ENCODE measurements around the gene IQSEC1. TPM values are rescaled to one million over a fixed set of nuclear protein-coding genes. Genes with fewer than 3 reads are reported as not detected.

The IQSEC1 gene
- total and polyA plus RNA-seq, 2 of the 8 experiments (the other 6 are each of a cell fraction or from before 2014, with no cell fraction given) = 6.8 to 28.8 TPM

GRCh38 chr3:13120928-13121552 is 47.8 kb upstream of the IQSEC1 start:
- no peak overlapping the region for H2BK15ac ChIP-seq (ENCODE audit: low read length)
- H2BK5ac ChIP-seq (ENCODE audit: low read depth, low read length) = no peak overlapping the region
- H3K36me3 ChIP-seq (ENCODE audit: control insufficient read depth in 2 of 4, insufficient read depth in 4 of 4, low read length in 3 of 4) = no peaks in the 10 kb centered on the region
- no peak overlapping the region for H3K18ac ChIP-seq (ENCODE audit: extremely low read depth, low read length)
- no peak overlapping the region for H2AFZ ChIP-seq (ENCODE audit: low read length)
- H3K9ac ChIP-seq (replicated peaks in 1 of 4; ENCODE audit: extremely low read depth in 1 of 4, low read depth in 3 of 4, low read length in 3 of 4) = no peak overlapping the region; a peak in 1 of 7 replicates
- no peaks in the 10 kb centered on the region; a peak in 1 of 7 replicates for H3K4me1 ChIP-seq (replicated peaks in 1 of 4; ENCODE audit: control insufficient read depth in 3 of 4, insufficient read depth in 4 of 4, low read length in 3 of 4)
- no peak overlapping the region for H3K4me2 ChIP-seq (ENCODE audit: insufficient read depth in 1 of 2, low read depth in 2 of 2, low read length in 2 of 2)
- H2BK120ac ChIP-seq (replicated peaks; ENCODE audit: low read depth, low read length) = no peak overlapping the region
- H3K23ac ChIP-seq (ENCODE audit: insufficient read length) = no peak overlapping the region
- no peak overlapping the region; the same call in 1 of the 2 replicates for H4K8ac ChIP-seq (ENCODE audit: extremely low read depth, insufficient read depth, low read length)
- no peak overlapping the region for H4K91ac ChIP-seq (replicated peaks; ENCODE audit: insufficient read length, low read length)
- no peak for DNase-seq (ENCODE audit: low read depth in 1 of 2, low spot score in 2 of 2)
- H3K27me3 ChIP-seq (replicated peaks in 1 of 4; ENCODE audit: control insufficient read depth in 3 of 4, extremely low read depth in 1 of 4, insufficient read depth in 3 of 4, low read length in 3 of 4) = no peaks in the 10 kb centered on the region
- no peak overlapping the region for H3K4ac ChIP-seq (replicated peaks; ENCODE audit: insufficient read length, low read depth, low read length)
- H4K20me1 ChIP-seq (replicated peaks in 1 of 2; ENCODE audit: control insufficient read depth in 1 of 2, insufficient read depth in 2 of 2, low read length in 2 of 2) = peaks cover 0 to 3% of the 10 kb centered on the region in 2 experiments
- CTCF ChIA-PET (ENCODE audit: partially characterized antibody) = interaction anchor here (1.2 to 2.3 kb wide), 5 partner anchors 11 to 109 kb away, joined by 3 to 10 read pairs (median 6); no protein-coding TSS in a partner anchor
- H4K5ac ChIP-seq (ENCODE audit: insufficient read length, low read depth, low read length) = no peak overlapping the region
- no peaks in the 10 kb centered on the region for H3K9me3 ChIP-seq (ENCODE audit: insufficient read depth in 2 of 2, low read depth in 1 of 2, low read length in 1 of 2)
- H2BK12ac ChIP-seq (ENCODE audit: low read depth, low read length) = no peak overlapping the region
- H3K79me2 ChIP-seq (ENCODE audit: control insufficient read depth in 1 of 2, insufficient read depth in 2 of 2, low read length in 2 of 2) = no peaks in the 10 kb centered on the region
- no peak overlapping the region for H2AK5ac ChIP-seq (ENCODE audit: low read depth, low read length)
- POLR2A ChIA-PET (ENCODE audit: partially characterized antibody) = no interaction called here
- no peak overlapping the region for H3K4me3 ChIP-seq (ENCODE audit: extremely low read depth in 1 of 4, insufficient read depth in 2 of 4, low read depth in 3 of 4, low read length in 4 of 4)
- H2BK20ac ChIP-seq (ENCODE audit: low read length) = no peak overlapping the region
- FAIRE-seq = no peak
- H3K56ac ChIP-seq (replicated peaks; ENCODE audit: insufficient read length, low read depth, low read length) = no peak overlapping the region
- no peak overlapping the region for H3K14ac ChIP-seq (ENCODE audit: insufficient read length)
- WGBS, 2 experiments (ENCODE audit: extremely low coverage in 1 of 2, insufficient coverage in 1 of 2, insufficient read length in 1 of 2, insufficient replicate concordance in 2 of 2, low coverage in 1 of 2, low lambda C conversion rate in 2 of 2, missing lambda C conversion rate in 1 of 2) = 89% methylated on average over 16 of the region's 16 CpGs; no CpG with 5 or more reads in 1 of the 2 experiments
- peaks cover 3% of the 10 kb centered on the region; the same call in 1 of the 2 replicates for H3K23me2 ChIP-seq (ENCODE audit: low read depth, low read length)
- H3K79me1 ChIP-seq (ENCODE audit: low read depth, low read length) = no peaks in the 10 kb centered on the region
- no peak overlapping the region for H3K27ac ChIP-seq (ENCODE audit: low read depth, low read length)
- TF ChIP-seq KDM5A (IDR thresholded peaks at IDR 0.05; ENCODE audit: low read length) (no peak), JUND (IDR thresholded peaks at IDR 0.05; ENCODE audit: low read length) (no peak), BRCA1 (IDR thresholded peaks at IDR 0.05; ENCODE audit: low read depth, low read length) (no peak), SP4 (IDR thresholded peaks at IDR 0.05; ENCODE audit: low read length) (no peak), SIRT6 (IDR thresholded peaks at IDR 0.05; ENCODE audit: low read length) (no peak), ATF3 (IDR thresholded peaks at IDR 0.05; ENCODE audit: insufficient read depth, low read depth, low read length) (no peak), CREB1 (IDR thresholded peaks at IDR 0.05) (no peak), EP300 (IDR thresholded peaks at IDR 0.05; ENCODE audit: borderline replicate concordance in 1 of 2, low read depth in 2 of 2, low read length in 2 of 2) (no peak), FOSL1 (IDR thresholded peaks at IDR 0.05; ENCODE audit: insufficient read depth, low read depth, low read length) (no peak), CEBPB (IDR thresholded peaks at IDR 0.05; ENCODE audit: low read depth, low read length) (no peak), ZNF274 (IDR thresholded peaks at IDR 0.05; ENCODE audit: borderline replicate concordance, extremely low read depth, low read length) (no peak), EGR1 (IDR thresholded peaks at IDR 0.05; ENCODE audit: borderline replicate concordance, low read depth, low read length) (no peak)
